GM18861 (cell line): ENCODE results near the gene PFKL.
"Not testable (repeated sequence)": the region's sequence is repeated elsewhere in the genome, so short reads cannot be mapped to it uniquely, and the experiment has no call there.

Experiments used
- ATAC-seq: cut with Tn5 transposase; IDR thresholded peaks from one replicate; pipeline ENCODE4 v1.9.1; 2021; ENCODE audit not compliant: unreplicated experiment

Gene PFKL

GRCh38 chr21:44275041-44275440, 24.8 kb upstream of the PFKL start:
- ATAC-seq: no peak

DNA sequence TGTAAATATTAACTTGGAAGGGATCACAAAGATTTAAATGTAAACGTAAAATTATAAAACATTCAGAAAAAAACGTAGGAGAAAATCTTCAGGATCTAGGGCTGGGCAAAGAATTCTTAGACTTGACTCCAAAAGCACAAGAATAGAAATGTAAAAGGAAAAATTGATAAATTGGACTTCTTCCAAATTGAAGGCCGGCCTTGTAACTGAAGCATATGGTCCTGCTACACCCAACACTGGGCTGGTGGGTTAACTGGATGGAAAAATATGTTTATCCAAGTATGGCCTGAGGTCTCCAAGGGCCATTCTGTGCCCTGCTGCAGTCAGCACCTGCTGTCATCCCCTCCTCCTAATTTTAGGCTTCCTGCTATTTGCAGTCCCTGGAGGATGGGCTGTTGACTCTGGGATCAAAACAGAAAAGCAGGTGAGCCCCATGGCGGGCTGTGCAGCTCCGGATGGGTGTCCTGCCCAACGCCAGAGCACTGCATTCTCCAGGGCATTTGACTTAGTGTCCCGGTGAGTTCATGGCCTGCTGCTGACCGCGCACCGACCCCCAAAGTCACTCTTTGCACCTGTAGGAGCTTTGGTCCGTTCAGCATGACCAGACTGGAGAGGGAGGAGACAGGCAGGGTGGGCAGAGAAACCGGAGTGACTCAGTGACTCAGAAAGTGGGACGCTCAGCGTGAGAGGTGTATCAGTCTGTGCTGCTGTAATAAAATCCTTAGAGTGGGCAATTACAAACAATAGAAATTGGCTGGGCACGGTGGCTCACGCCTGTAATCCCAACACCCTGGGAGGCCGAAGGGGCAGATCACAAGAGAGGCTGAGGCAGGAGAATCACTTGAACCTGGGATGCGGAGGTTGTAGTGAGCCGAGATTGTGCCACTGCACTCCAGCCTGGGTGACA, 20.2 kb upstream of the PFKL start:
- no peak for ATAC-seq

DNA sequence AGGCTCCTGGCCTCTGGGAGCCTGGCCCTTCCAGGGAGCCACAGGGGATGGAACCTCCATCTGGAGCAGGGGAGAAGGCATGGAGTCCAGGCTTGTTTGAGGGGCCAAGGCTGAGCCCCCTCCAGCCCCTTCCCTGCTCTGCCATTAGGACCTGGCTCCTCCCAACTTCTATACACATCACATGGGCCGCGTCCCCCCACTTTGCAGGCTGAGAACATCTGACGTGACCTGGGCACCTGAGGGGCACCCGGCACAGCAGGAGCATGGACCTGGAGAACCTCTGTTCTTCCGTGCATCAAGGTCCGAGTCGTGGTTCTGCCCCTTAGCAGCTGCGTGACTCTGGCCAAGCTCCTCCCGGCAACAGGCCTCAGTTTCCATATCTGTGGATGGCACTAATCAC, 18.1 kb upstream of the PFKL start:
- ATAC-seq: no peak

DNA sequence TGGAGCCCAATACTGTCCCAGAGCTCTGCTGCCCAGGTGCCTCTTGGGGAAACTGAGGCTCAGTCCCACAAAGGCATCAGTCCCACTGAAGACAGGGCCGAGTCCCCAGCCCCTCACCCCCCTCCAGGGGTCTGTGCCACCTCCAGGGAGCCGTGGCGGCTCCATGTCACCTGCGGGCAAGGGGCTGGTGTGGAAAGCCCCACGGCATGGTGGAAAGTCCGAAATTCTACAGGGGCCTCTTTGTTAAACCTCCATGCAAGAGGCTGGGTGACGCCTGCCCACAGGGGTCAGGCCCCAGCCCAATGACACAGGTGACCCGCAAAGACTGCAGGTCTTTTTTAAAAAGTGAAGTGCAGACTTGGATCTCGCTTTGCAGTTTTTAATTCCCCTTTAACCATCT, 17.5 kb upstream of the PFKL start:
- ATAC-seq: no peak

DNA sequence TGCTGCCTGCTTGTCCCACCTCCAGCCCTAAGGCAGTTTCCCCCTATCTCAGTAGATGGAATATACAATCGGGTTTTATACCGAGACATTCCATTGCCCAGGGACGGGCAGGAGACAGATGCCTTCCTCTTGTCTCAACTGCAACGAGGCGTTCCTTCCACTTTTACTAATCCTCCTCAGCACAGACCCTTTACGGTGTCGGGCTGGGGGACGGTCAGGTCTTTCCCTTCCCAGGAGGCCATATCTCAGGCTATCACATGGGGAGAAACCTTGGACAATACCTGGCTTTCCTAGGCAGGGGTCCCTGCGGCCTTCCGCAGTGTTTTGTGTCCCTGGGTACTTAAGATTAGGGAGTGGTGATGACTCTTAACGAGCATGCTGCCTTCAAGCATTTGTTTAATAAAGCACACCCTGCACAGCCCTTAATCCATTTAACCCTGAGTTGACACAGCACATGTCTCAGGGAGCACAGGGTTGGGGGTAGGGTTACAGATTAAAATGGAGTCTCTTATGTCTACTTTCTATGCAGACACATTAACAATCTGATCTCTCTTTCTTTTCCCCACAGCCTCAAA, 16.6 kb upstream of the PFKL start:
- not testable (repeated sequence) for ATAC-seq

- no peak for ATAC-seq
Measured at GRCh38 chr21:44283948-44284347, 15.9 kb upstream of the PFKL start.

DNA sequence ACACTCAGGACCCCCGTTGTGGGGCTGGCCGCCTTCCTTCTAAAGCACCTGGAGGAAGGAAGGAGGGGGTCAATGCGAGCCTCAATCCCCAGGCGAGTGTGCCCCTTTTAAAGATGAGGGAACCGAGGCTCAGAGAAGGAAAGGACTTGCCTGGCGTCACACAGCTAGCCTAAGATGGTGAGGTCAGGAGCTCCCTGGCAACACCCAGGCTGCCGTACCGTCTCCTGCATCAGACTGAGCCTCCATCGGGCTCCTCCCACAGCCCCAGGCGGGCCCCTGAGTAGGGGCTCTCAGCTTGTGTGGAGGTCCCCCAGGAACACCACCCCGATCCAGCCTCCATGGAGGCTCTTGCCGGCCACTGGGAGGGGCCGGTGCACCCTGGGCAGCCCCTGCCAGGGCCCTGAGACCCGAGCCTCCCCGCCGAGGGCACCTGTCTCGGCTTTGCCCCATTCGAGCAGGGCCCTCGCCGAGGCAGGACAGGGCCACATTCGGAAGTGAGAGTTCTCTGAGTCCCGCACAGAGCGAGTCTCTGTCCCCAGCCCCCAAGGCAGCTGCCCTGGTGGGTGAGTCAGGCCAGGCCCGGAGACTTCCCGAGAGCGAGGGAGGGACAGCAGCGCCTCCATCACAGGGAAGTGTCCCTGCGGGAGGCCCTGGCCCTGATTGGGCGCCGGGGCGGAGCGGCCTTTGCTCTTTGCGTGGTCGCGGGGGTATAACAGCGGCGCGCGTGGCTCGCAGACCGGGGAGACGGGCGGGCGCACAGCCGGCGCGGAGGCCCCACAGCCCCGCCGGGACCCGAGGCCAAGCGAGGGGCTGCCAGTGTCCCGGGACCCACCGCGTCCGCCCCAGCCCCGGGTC, 14.5 kb upstream of the PFKL start, which contains the start of gene AIRE:
AIRE (plus strand) TSS at position 739 of the 855 bp plus-strand sequence. CDS start 131 bp downstream, outside the sequence.
- ATAC-seq: no peak

DNA sequence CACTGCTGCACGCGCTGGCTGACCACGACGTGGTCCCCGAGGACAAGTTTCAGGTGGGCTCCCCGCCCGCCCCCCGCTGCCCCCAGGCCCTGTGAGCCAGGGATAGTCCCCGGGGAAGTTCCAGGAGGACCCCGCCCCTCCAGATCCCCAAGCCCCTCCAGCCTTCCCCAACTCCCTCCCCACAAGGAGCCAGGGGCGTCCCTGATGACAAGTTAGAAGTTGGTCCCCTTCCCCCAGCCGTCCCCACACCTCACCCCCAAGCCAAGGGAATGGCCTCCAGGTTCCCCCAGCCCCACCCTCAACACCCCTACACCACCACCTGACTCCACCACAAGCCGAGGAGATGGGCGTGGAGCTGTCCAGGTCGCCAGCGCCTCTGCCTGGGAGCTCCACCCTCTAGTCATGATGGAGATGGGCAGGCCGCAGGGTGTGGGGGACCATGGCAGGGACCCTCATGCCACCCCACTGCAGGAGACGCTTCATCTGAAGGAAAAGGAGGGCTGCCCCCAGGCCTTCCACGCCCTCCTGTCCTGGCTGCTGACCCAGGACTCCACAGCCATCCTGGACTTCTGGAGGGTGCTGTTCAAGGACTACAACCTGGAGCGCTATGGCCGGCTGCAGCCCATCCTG, 13.7 kb upstream of the PFKL start:
- ATAC-seq: no peak

GRCh38 chr21:44286716-44287632, 12.9 kb upstream of the PFKL start:
- no peak for ATAC-seq

- no peak for ATAC-seq
Measured at GRCh38 chr21:44288251-44289110, 11.4 kb upstream of the PFKL start.

GRCh38 chr21:44289381-44290010, 10.4 kb upstream of the PFKL start:
- no peak for ATAC-seq

GRCh38 chr21:44290327-44291077, 9.4 kb upstream of the PFKL start:
- no peak for ATAC-seq

- ATAC-seq: no peak
Measured at GRCh38 chr21:44291078-44291935, 8.5 kb upstream of the PFKL start.

GRCh38 chr21:44291936-44292811, 7.7 kb upstream of the PFKL start:
- no peak for ATAC-seq

GRCh38 chr21:44292812-44293195, 7.0 kb upstream of the PFKL start:
- no peak for ATAC-seq
